Measurements from ENCODE around the gene PDCD6IP. TPM values are rescaled to one million over a fixed set of nuclear protein-coding genes. Genes with fewer than 3 reads are reported as not detected.
"Not testable (repeated sequence)": the region's sequence is repeated elsewhere in the genome, so short reads cannot be mapped to it uniquely, and the experiment has no call there.

PDCD6IP gene
- total and polyA plus RNA-seq, 8 donors = 15.1 to 130 (median 79.0) TPM

DNA sequence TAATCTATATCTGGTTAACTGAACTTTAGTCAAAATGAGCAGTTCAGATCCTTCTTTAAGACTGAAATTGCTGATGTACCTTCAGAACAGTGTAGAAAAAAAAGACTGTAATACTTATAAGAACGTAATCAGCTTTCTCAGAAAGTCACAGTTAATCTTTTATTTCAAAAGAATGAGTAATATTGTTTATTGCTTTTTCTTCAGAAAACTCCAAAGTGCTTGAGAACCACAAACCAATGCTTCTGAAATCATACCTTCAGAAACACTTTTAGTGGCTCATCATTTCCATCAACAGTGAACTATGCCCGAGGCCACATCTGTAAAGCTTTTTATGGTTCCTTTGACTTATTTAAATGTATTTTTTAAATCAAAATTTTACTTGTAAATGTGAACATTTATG lies 47.1 kb upstream of the PDCD6IP start:
- TF ChIP-seq, protein P1, sequence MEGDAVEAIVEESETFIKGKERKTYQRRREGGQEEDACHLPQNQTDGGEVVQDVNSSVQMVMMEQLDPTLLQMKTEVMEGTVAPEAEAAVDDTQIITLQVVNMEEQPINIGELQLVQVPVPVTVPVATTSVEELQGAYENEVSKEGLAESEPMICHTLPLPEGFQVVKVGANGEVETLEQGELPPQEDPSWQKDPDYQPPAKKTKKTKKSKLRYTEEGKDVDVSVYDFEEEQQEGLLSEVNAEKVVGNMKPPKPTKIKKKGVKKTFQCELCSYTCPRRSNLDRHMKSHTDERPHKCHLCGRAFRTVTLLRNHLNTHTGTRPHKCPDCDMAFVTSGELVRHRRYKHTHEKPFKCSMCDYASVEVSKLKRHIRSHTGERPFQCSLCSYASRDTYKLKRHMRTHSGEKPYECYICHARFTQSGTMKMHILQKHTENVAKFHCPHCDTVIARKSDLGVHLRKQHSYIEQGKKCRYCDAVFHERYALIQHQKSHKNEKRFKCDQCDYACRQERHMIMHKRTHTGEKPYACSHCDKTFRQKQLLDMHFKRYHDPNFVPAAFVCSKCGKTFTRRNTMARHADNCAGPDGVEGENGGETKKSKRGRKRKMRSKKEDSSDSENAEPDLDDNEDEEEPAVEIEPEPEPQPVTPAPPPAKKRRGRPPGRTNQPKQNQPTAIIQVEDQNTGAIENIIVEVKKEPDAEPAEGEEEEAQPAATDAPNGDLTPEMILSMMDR (IDR thresholded peaks at IDR 0.05) = no peak
- FAIRE-seq = no peak
- H3K4me1 ChIP-seq = no peaks in the 10 kb centered on the region
- ATAC-seq = no peak
- H3K36me3 ChIP-seq = no peaks in the 10 kb centered on the region
- no peaks in the 10 kb centered on the region for H3K27me3 ChIP-seq
- H3K4me3 ChIP-seq = no peak overlapping the region
- no peaks in the 10 kb centered on the region for H3K9me3 ChIP-seq
- intact Hi-C loops (cut with DNase I) = no loop called here
- no peak for DNase-seq
- no peak overlapping the region for H3K27ac ChIP-seq
- WGBS, 2 donors = 66 to 89% methylated on average over 2 of the region's 2 CpGs

DNA sequence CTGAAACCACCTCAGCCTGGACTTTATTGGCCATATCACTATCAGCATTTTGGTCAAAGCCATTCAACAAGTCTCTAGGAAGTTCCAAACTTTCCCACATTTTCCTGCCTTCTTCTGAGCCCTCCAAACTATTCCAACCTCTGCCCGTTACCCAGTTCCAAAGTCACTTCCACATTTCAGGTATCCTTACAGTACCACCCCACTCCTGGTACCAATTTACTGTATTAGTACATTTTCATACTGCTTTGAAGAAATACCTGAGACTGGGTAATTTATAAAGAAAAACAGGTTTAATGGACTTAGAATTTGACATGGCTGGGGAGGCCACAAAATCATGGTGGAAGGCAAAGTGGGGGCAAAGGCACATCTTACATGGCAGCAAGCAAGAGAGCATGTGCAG lies 44.0 kb upstream of the PDCD6IP start:
- 80 to 83% methylated on average over 1 of the region's 1 CpG for WGBS, 2 donors

DNA sequence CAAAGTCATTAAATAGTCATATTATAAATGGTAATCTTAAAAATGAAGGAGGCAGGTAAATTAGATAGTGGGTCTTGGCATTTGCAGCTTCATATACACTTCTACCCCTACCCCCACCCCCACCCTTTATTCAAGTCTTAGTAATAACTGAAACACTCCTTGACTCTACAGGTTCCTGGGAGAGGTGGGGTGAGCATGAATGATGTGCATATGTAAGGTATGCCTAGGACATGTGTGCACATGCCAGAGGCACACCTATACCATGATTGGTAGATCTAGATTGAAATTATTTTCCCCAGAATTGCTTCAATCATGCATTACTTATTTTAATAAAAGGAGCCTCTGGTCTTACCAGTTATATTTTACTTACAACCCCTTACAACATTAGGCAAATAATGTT lies 40.1 kb upstream of the PDCD6IP start:
- no peaks in the 10 kb centered on the region for H3K27me3 ChIP-seq
- no peaks in the 10 kb centered on the region for H3K4me1 ChIP-seq
- FAIRE-seq (no peak), ATAC-seq (no peak), DNase-seq (no peak)
- no peaks in the 10 kb centered on the region for H3K9me3 ChIP-seq
- TF ChIP-seq, protein P1 (IDR thresholded peaks at IDR 0.05) = no peak
- H3K27ac ChIP-seq = no peak overlapping the region
- no peak overlapping the region for H3K4me3 ChIP-seq
- H3K36me3 ChIP-seq = no peaks in the 10 kb centered on the region
- intact Hi-C loops (cut with DNase I) = no loop called here

More for the DNA sequence above, 44.0 kb upstream of the PDCD6IP start:
- H3K27ac ChIP-seq; H3K4me3 ChIP-seq; FAIRE-seq; H3K27me3 ChIP-seq; ATAC-seq; H3K36me3 ChIP-seq; H3K4me1 ChIP-seq; H3K9me3 ChIP-seq; DNase-seq; intact Hi-C loops (cut with DNase I): not testable (repeated sequence)

DNA sequence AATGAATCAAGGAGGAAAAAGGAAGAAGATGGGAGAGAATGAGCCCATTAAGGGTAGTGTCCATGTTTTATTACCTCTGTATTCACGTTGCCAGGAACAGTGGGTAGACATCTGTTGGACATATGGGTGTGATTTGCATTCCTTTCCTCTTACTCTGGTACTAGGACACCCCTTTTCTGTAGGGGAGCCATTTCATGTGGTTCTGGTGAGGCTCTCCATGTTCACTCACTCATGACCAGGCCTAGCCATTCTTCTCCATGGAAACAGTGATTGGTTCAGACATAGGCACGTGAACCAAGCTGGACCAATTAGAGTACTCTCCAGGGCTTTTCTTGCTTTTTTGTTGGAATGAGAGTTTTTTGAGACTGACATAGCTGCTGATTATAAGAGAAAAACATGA lies 39.6 kb upstream of the PDCD6IP start:
- no peak for FAIRE-seq

DNA sequence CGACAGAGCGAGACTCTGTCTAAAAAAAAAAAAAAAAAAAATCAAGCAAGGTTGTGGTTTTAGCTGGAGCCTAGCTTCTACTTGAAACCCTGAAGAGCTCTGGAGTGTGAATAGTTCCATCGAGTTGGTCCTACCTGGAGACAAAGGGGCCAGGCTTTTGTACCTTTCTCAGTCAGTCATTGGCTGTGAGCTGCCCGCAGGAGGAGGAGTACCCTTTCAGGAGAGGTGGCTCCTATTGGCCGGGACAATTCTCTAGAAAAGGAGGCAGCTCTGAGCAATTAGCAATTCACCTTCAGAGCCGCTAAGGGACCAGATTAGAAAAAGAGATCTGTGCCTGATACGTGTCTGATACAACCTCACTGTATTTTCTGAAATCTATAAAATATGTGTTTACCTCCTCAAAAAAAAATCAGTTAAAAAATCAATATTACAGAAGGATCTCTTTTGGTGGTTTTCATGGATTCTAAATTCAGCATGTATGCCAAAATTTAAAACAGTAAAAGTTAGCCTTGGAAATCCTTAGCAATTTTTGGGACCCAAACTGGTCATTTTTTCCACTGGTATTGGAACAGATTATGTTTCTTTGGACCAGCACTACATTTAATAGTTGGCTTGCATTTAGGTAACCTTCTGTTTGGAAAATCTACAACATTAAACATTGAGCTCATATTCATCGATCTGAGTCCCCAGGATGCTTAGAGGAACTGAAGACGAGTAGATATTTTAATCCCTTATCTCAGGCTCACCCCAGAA lies 29.7 kb upstream of the PDCD6IP start:
- H3K27ac ChIP-seq = no peak overlapping the region
- no peak for ATAC-seq
- no peak for FAIRE-seq
- intact Hi-C loops (cut with DNase I) = no loop called here
- TF ChIP-seq, protein P1 (IDR thresholded peaks at IDR 0.05) = no peak
- H3K27me3 ChIP-seq = no peaks in the 10 kb centered on the region
- no peak for DNase-seq
- WGBS, 2 donors = 83 to 84% methylated on average over 9 of the region's 9 CpGs
- H3K9me3 ChIP-seq = no peaks in the 10 kb centered on the region
- H3K36me3 ChIP-seq = no peaks in the 10 kb centered on the region
- H3K4me1 ChIP-seq = no peaks in the 10 kb centered on the region
- no peak overlapping the region for H3K4me3 ChIP-seq

More for the DNA sequence above, 39.6 kb upstream of the PDCD6IP start:
- DNase-seq (no peak), ATAC-seq (no peak)
- H3K4me1 ChIP-seq = no peaks in the 10 kb centered on the region
- H3K4me3 ChIP-seq = no peak overlapping the region
- no peaks in the 10 kb centered on the region for H3K9me3 ChIP-seq
- no peaks in the 10 kb centered on the region for H3K27me3 ChIP-seq
- TF ChIP-seq, protein P1 (IDR thresholded peaks at IDR 0.05) = no peak
- intact Hi-C loops (cut with DNase I) = no loop called here
- 75 to 85% methylated on average over 2 of the region's 2 CpGs for WGBS, 2 donors
- H3K36me3 ChIP-seq = no peaks in the 10 kb centered on the region
- H3K27ac ChIP-seq = no peak overlapping the region
